Lung (tissue), 4 donors: ENCODE results near the gene LMO1. TPM values are rescaled to one million over a fixed set of nuclear protein-coding genes. Genes with fewer than 3 reads are reported as not detected.

Source experiments
- polyA plus RNA-seq, 2 donors: library from polyadenylated mRNA; stranded (reverse); fragments of 200-250 nt; gene quantifications; one replicate each; pipeline ENCODE4 v1.2.1, GENCODE V29; 2013
- total RNA-seq, 2 donors: library from RNA; depleted of rRNA in 1 of 2; stranded (reverse); fragments of >200 nt in 1 of 2; gene quantifications; one replicate each; pipeline ENCODE4 v1.2.1, GENCODE V29; 2014 to 2021
- donor health status: Bipolar disorder and iron deficiency.
- donor health status: healthy.
- donor health status: DM: yes; HTN: yes; CAD: no.

Gene LMO1
- total and polyA plus RNA-seq, 4 donors, result 0.26 to 0.34 TPM; not detected in 2

Other genes with a start within 250 kb of the LMO1 start
- 10 to 100 TPM in 1 of 2 donors, 1 to 10 TPM in 1; 8.5 to 23.5 TPM for gene TUB, start 182.7 kb downstream of the LMO1 start, total RNA-seq
- gene TUB, start 182.7 kb downstream of the LMO1 start, polyA plus RNA-seq, result 1 to 10 TPM in 1 of 2 donors, under 1 TPM in 1; 0.96 to 1.8 TPM
- 10 to 100 TPM in 1 of 2 donors, 1 to 10 TPM in 1; 9.4 to 10.2 TPM for gene RIC3, start 94.9 kb downstream of the LMO1 start, total RNA-seq
- gene RIC3, start 94.9 kb downstream of the LMO1 start, polyA plus RNA-seq, result 1 to 10 TPM; 2.0 to 10.0 TPM